Right lobe of liver (tissue), 6 donors: ENCODE results near the gene PRPF31. TPM values are rescaled to one million over a fixed set of nuclear protein-coding genes. Genes with fewer than 3 reads are reported as not detected.

ENCODE experiments used
- ATAC-seq, 4 donors: fragments of 200-7000 bp; cut with Tn5 transposase; one replicate each; pipeline ENCODE4 v1.9.1; 2020; ENCODE audit warnings: mild to moderate bottlenecking in 4 of 4, moderate library complexity in 4 of 4
- DNase-seq, 3 donors: peaks; one replicate each; pipeline ENCODE4 v3.0.0-alpha.2; 2020
- H3K27ac ChIP-seq, 3 donors: fragments of 200-600 bp; one replicate each; pipeline ENCODE4 v1.8.0; 2022
- H3K27me3 ChIP-seq, 2 donors: fragments of 200-600 bp; one replicate each; pipeline ENCODE4 v1.8.0; 2022
- H3K36me3 ChIP-seq, 4 donors: fragments of 200-600 bp; sonication (generic) in 1 of 4; one replicate each; pipeline versions ENCODE4 v1.5.1 to v1.8.0; 2017 to 2022; ENCODE audit warnings: control low read depth in 1 of 4
- H3K4me1 ChIP-seq, 4 donors: fragments of 200-600 bp; sonication (generic) in 1 of 4; one replicate each; pipeline versions ENCODE4 v1.5.1 to v1.8.0; 2017 to 2022; ENCODE audit warnings: control low read depth in 1 of 4
- H3K4me3 ChIP-seq, 3 donors: fragments of 200-600 bp; one replicate each; pipeline ENCODE4 v1.8.0; 2022
- H3K9me3 ChIP-seq, 4 donors: fragments of 200-600 bp; sonication (generic) in 1 of 4; one replicate each; pipeline versions ENCODE4 v1.5.1 to v1.8.0; 2017 to 2022; ENCODE audit warnings: control low read depth in 1 of 4
- CTCF ChIP-seq, 4 donors: fragments of 200-600 bp in 3 of 4; fragments of 450-650 bp in 1 of 4; IDR thresholded peaks; one replicate each; pipeline versions ENCODE4 v1.5.1 to v1.8.0; 2016 to 2022; ENCODE audit warnings: antibody characterized with exemption in 4 of 4, mild to moderate bottlenecking in 2 of 4
- POLR2A ChIP-seq: fragments of 450-650 bp; IDR thresholded peaks from one replicate; pipeline ENCODE4 v1.6.1; 2017; ENCODE audit warnings: antibody characterized with exemption, mild to moderate bottlenecking
- WGBS: methylation state at CpG from one replicate; pipeline ENCODE4 v1.1.6; 2018; ENCODE audit warnings: low coverage, low lambda C conversion rate; ENCODE audit not compliant: insufficient coverage; ENCODE audit errors: missing lambda C conversion rate; 5-methylcytosine and 5-hydroxymethylcytosine counted together
- intact Hi-C, 2 donors: fragments of 100-400 bp; cut with DNase I; formaldehyde crosslinking; loops; one replicate each; pipeline versions ENCODE4 v1.11.2 to v1.14.1; 2022
- total RNA-seq, 6 experiments: library from RNA; depleted of rRNA in 2 of 6; stranded (reverse); fragments of >200 nt in 2 of 6; fragmentation: NEBNext Ultra II Directional in 3 of 6; extraction: Animal tissue kit (Norgen Biotek cat#: 25700) in 3 of 6; gene quantifications; one replicate each; pipeline versions ENCODE4 v1.1.0 to v1.2.4, GENCODE V29; 2016 to 2023
- donor health status: DM: no; HTN: yes; CAD: no.
- donor health status: DM: no; HTN: no; CAD: no.
- donor health status: DM: no; HTN: no; CAD: no.
- donor health status: DM: no; HTN: yes; CAD: no.
- donor health status: DM: no; HTN: yes; CAD: no.

Gene PRPF31
- total RNA-seq, 6 experiments from 2014 or later, result 22.1 to 34.9 (median 27.9) TPM

- intact Hi-C loops, result no loop called here
- Histone ChIP-seq H3K27ac (peak overlapping the region in 2 of 3 donors; percentile 48 to 55), H3K36me3 (peaks cover 0 to 4% (median 0%) of the 10 kb centered on the region in 4 donors), H3K27me3 (no peaks in the 10 kb centered on the region), H3K9me3 (no peaks in the 10 kb centered on the region), H3K4me1 (peaks cover 0 to 29% (median 11%) of the 10 kb centered on the region in 4 donors), H3K4me3 (peak overlapping the region; percentile 33 to 56 (median 51))
- DNase-seq (peak in 1 of 3 donors; percentile 57), ATAC-seq (no peak)
- TF ChIP-seq POLR2A, result no peak
- TF ChIP-seq CTCF (IDR thresholded peaks at IDR 0.05), result no peak
- 71% methylated on average over 14 of the region's 14 CpGs for WGBS
Measured at GRCh38 chr19:54162884-54163283, 47.3 kb downstream of the PRPF31 start.

- intact Hi-C loops, result no loop called here
- peak; percentile 6 to 15 (median 10) for ATAC-seq
- DNase-seq, result peak in 2 of 3 donors; percentile 76 to 77
- TF ChIP-seq POLR2A (no peak), CTCF (IDR thresholded peaks at IDR 0.05) (no peak)
- Histone ChIP-seq H3K4me1 (peaks cover 0 to 19% (median 11%) of the 10 kb centered on the region in 4 donors), H3K9me3 (no peaks in the 10 kb centered on the region), H3K4me3 (no peak overlapping the region), H3K36me3 (no peaks in the 10 kb centered on the region), H3K27ac (no peak overlapping the region), H3K27me3 (no peaks in the 10 kb centered on the region)
- WGBS, result 28% methylated on average over 15 of the region's 37 CpGs
Measured at GRCh38 chr19:54164369-54165068, 49.0 kb downstream of the PRPF31 start.

DNA sequence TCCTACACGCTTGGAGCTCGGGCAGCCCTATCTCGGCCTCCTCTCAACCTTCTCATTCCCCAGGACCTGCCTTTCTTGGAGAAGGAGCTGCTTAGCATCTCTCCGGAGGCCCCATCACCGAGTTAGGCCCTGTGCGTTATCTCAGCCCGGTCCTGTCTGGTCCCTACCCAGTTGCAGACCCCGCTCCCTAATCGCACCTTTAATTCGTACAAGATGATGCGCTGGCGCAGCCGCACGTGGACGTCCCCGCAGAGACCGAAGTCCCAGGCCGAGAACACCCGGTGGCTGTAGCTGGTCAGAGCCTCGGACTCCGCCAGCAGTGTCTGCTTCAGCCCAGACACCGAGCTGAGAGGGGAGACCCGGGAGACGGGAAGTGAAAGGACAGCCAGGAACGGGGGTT, 49.7 kb downstream of the PRPF31 start:
- WGBS, result 90% methylated on average over 24 of the region's 25 CpGs
- H3K27ac ChIP-seq, result no peak overlapping the region
- DNase-seq (no peak), ATAC-seq (no peak)
- no peaks in the 10 kb centered on the region for H3K9me3 ChIP-seq
- H3K27me3 ChIP-seq, result no peaks in the 10 kb centered on the region
- no peak overlapping the region for H3K4me3 ChIP-seq
- TF ChIP-seq CTCF (IDR thresholded peaks at IDR 0.05) (no peak), POLR2A (no peak)
- H3K4me1 ChIP-seq, result peaks cover 0 to 17% (median 10%) of the 10 kb centered on the region in 4 donors
- no peaks in the 10 kb centered on the region for H3K36me3 ChIP-seq
- intact Hi-C loops, result no loop called here

- no peaks in the 10 kb centered on the region for H3K36me3 ChIP-seq
- TF ChIP-seq POLR2A (no peak), CTCF (IDR thresholded peaks at IDR 0.05) (peak; percentile 75 to 94 (median 89))
- ATAC-seq (peak; percentile 89 to 97 (median 92)), DNase-seq (peak; percentile 91 to 92 (median 91))
- H3K9me3 ChIP-seq, result no peaks in the 10 kb centered on the region
- intact Hi-C loops, result no loop called here
- H3K4me1 ChIP-seq, result peaks cover 0 to under 1% (median 0%) of the 10 kb centered on the region in 4 donors
- H3K4me3 ChIP-seq, result no peak overlapping the region
- no peaks in the 10 kb centered on the region for H3K27me3 ChIP-seq
- H3K27ac ChIP-seq, result no peak overlapping the region
- 0% methylated on average over 10 of the region's 25 CpGs for WGBS
Measured at GRCh38 chr19:54168174-54168917, 52.8 kb downstream of the PRPF31 start.
